HepG2 (cell line): ENCODE results near the gene MATR3.

Source experiments
- ARHGAP35 ChIP-seq: sonication (generic); formaldehyde crosslinking; IDR thresholded peaks from 2 replicates; pipeline ENCODE4 v1.9.0; 2022; ENCODE audit warnings: mild to moderate bottlenecking, inconsistent platforms, moderate library complexity, missing genetic modification reagents, borderline replicate concordance
- TF ChIP-seq, protein P1 (sequence below): sonication (generic); formaldehyde crosslinking; IDR thresholded peaks from 2 replicates; pipeline ENCODE4 v1.5.0; 2020; ENCODE audit warnings: mild to moderate bottlenecking, missing genetic modification reagents, moderate library complexity

DNA sequence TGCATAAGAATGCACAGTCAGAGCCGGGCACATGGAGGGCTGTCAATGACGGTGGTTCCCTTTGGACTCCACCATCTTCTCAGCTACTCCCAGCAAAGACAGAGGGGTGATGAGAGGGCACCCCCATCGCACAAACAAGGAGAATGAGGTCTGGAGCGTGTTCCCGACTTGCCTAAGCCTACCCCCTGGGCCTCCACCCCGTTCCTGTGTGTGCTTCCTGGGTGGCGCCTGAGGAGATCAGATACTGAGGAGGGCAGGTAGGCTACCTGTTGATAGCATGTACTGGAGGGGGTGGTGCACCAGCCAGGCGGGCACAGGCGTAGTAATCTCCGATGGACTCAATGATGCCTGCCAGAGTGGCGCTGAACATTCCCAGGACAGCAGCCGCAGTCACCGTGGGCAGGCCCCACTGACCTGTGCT, 85.4 kb downstream of the MATR3 start:
- TF ChIP-seq, protein P1, sequence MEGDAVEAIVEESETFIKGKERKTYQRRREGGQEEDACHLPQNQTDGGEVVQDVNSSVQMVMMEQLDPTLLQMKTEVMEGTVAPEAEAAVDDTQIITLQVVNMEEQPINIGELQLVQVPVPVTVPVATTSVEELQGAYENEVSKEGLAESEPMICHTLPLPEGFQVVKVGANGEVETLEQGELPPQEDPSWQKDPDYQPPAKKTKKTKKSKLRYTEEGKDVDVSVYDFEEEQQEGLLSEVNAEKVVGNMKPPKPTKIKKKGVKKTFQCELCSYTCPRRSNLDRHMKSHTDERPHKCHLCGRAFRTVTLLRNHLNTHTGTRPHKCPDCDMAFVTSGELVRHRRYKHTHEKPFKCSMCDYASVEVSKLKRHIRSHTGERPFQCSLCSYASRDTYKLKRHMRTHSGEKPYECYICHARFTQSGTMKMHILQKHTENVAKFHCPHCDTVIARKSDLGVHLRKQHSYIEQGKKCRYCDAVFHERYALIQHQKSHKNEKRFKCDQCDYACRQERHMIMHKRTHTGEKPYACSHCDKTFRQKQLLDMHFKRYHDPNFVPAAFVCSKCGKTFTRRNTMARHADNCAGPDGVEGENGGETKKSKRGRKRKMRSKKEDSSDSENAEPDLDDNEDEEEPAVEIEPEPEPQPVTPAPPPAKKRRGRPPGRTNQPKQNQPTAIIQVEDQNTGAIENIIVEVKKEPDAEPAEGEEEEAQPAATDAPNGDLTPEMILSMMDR (CRISPR knock-in tag): no peak
- TF ChIP-seq ARHGAP35 (CRISPR knock-in tag): no peak
